GM18873 (cell line): ENCODE results near the gene NIPSNAP3A.

Source experiments
- ATAC-seq: cut with Tn5 transposase; IDR thresholded peaks from one replicate; pipeline ENCODE4 v1.9.1; 2021; ENCODE audit warnings: mild to moderate bottlenecking, moderate library complexity, moderate number of reproducible peaks; ENCODE audit not compliant: unreplicated experiment, low FRiP score

NIPSNAP3A gene

DNA sequence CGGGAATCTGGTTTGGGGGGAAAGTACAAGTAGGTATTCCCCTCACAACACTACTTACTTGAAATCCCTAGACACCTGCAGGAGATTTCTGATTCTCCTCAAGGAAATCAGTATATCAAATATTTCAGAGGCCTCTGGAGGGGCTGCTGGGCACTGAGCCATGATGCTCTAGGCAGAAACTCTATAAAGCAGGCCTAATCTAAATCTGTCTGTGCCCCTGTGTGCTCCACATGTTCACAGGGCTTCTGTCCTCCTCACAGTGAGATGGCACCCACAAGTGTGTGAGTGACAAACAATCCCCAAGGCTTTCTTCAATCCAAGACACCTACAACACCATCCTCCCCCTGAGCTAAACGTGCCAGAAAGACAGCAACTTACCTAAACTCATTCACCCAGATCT is 55.4 kb downstream of the NIPSNAP3A start:
- no peak for ATAC-seq

DNA sequence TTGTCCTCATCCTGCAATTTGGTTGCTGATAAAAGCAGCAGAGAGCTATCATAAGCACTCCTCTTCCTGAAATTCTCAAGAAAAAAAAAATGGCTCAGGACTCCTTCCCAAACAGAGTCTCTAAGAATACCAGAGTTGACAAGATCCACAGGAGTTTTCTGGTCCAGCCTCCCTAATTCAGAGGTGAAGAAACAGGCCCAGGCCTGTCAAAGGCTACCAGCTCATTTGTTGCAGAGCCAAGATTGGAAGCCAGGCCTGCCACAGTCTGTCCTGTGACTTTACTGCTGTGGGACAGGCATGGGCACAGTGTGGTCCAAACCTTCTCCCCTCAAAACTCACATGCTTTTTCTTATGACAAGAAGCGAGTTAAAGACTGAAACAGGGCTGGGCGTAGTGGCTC is 58.0 kb downstream of the NIPSNAP3A start:
- no peak for ATAC-seq

DNA sequence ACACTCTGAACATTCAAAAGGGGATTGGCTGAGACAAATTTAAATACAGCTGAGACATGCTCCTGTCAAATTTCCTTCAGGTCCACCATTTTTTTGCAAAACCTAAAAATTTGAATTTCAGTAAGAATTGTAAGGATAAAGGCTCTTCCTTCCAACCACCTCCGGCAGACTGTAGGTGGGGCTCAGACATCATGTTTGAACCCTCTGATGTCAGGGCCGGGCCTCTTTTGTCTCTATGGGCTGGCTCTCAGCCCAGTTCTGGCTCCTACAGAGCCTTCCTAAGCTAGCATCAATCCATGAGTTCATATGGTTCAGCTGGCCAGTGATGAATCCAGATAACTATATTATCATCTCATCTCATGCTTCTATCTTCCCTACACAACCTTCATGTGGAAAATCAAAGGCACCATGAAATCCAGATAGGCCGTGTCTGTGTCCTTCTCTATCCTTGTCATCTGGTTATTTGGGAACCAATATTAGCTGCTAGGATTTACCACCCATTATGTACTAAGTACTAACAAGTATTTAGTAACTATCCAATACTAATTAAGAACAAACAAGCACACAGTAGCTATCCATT is 60.6 kb downstream of the NIPSNAP3A start:
- no peak for ATAC-seq
